ENCODE measurements around the gene NELFE.

NELFE gene

DNA sequence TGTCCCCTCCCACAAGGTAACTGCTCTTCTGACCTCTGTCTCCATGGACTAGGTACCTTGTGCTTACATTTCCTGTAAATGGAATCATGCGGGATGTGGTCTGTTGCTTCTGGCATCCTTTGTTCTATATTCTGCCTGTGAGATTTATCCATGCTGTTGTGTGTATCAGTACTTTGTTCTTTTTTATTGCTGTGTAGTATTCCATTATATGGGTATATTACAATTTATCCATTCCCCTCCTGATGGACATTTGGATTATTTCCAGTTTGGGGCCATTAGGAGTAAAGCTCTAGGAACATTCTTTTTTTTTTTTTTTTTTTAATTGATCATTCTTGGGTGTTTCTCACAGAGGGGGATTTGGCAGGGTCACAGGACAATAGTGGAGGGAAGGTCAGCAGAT lies 27.8 kb downstream of the NELFE start:
- no peak for DNase-seq (ENCODE audit: low read depth)
- in situ Hi-C loops (cut with HindIII; ENCODE audit: low sequenced_read_pairs), result no loop called here
- TF ChIP-seq, protein P1, sequence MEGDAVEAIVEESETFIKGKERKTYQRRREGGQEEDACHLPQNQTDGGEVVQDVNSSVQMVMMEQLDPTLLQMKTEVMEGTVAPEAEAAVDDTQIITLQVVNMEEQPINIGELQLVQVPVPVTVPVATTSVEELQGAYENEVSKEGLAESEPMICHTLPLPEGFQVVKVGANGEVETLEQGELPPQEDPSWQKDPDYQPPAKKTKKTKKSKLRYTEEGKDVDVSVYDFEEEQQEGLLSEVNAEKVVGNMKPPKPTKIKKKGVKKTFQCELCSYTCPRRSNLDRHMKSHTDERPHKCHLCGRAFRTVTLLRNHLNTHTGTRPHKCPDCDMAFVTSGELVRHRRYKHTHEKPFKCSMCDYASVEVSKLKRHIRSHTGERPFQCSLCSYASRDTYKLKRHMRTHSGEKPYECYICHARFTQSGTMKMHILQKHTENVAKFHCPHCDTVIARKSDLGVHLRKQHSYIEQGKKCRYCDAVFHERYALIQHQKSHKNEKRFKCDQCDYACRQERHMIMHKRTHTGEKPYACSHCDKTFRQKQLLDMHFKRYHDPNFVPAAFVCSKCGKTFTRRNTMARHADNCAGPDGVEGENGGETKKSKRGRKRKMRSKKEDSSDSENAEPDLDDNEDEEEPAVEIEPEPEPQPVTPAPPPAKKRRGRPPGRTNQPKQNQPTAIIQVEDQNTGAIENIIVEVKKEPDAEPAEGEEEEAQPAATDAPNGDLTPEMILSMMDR (IDR thresholded peaks at IDR 0.05; ENCODE audit: low read depth, low read length, missing control alignments), result no peak
- H3K4me3 ChIP-seq (ENCODE audit: low read depth, low read length), result no peak overlapping the region

DNA sequence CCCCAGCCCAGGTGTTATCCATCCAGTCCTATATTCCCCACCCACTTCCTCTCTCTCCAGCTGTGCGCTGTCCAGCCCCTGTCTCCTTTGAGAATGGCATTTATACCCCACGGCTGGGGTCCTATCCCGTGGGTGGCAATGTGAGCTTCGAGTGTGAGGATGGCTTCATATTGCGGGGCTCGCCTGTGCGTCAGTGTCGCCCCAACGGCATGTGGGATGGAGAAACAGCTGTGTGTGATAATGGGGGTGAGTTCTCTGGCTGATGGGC lies 30.2 kb downstream of the NELFE start:
- H3K4me3 ChIP-seq (ENCODE audit: low read depth, low read length), result no peak overlapping the region
- TF ChIP-seq, protein P1 (IDR thresholded peaks at IDR 0.05; ENCODE audit: low read depth, low read length, missing control alignments), result no peak
- in situ Hi-C loops (cut with HindIII; ENCODE audit: low sequenced_read_pairs), result no loop called here
- DNase-seq (ENCODE audit: low read depth), result no peak

DNA sequence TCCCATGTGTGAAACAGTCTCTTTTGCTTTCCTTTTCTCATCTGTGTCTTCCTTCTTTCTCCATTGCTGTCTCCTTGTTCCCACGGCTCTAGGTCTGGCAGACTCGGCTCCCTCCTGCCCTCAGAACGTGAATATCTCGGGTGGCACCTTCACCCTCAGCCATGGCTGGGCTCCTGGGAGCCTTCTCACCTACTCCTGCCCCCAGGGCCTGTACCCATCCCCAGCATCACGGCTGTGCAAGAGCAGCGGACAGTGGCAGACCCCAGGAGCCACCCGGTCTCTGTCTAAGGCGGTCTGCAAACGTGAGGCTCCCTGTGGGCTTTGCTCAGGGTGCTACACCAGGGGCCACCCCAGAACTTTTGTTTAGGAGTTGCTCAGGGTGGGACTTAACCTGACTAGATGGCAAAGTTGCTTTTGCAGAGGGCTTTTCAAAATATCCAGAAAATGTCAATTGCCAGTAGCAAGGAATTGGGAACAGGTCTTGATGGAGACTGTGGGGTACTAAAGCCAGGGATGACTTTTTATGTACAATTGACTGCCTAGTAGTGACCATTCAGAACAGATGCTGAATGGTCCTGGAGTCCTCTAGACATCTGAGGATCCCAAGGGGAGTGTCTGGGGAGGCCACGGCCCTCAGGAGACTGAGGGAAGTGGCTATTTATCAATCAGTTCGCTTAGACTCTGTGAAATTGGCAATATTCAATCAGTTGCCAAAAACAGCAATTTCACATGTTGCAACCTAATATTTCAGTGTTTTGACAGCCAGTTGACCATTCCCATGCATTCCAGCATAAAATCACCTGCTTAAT lies 30.7 kb downstream of the NELFE start:
- H3K4me3 ChIP-seq (ENCODE audit: low read depth, low read length), result no peak overlapping the region
- TF ChIP-seq, protein P1 (IDR thresholded peaks at IDR 0.05; ENCODE audit: low read depth, low read length, missing control alignments), result no peak
- DNase-seq (ENCODE audit: low read depth), result no peak
- in situ Hi-C loops (cut with HindIII; ENCODE audit: low sequenced_read_pairs), result no loop called here

DNA sequence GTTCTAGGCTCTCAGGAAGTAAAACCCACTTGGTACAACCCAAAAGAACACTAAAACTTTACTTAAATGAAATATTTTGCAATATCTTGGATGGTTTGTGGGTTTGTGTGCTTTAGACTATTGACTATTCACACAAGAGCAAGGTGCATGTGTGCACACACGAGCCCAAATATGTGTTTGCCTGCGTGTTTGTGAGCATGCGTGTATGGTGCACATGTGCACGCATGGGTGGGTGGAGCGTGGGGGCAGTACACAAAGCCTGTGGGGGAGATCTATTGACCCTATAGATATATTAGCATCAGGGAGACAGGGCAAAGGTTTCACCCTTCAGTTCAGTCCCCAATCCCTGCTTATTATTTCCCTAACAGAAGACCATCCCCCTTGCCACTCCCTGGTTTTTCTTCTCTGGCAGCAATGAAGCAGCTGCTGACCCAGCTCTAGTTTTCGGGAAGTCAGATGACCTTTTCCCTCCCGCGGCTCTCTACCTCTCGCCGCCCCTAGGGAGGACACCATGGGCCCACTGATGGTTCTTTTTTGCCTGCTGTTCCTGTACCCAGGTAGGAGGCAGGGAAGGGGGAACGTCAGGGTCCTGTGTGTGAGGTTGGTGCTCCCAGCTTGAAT lies 31.4 kb downstream of the NELFE start, which contains the start of gene C2:
Gene C2, plus strand, starts transcription at position 476 of the 621 bp plus-strand sequence. Its CDS starts 36 bp downstream, at position 512.
- in situ Hi-C loops (cut with HindIII; ENCODE audit: low sequenced_read_pairs), result no loop called here
- no peak for DNase-seq (ENCODE audit: low read depth)
- H3K4me3 ChIP-seq (ENCODE audit: low read depth, low read length), result no peak within 1 kb of the TSS
- TF ChIP-seq, protein P1 (IDR thresholded peaks at IDR 0.05; ENCODE audit: low read depth, low read length, missing control alignments), result no peak

DNA sequence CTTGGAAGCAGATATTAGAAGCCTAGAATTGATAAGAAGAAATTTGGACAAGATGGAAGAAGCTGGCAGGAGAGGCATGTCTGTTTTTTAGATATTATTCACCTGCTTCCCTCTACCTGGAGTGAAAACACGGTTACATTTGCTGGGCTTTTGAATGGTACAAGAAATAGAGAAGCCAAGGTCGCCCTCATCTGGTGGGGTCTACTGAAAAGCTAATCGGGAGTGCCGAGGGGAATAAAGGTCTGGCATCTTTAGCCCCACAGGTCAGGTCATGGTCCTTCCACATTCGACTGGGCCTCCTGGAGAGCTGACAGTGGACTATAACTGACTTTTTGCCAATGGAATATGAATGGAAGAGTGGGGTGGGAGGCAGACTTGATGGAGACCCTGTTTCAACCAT lies 35.8 kb downstream of the NELFE start:
- DNase-seq (ENCODE audit: low read depth), result no peak
- in situ Hi-C loops (cut with HindIII; ENCODE audit: low sequenced_read_pairs), result no loop called here
- no peak overlapping the region for H3K4me3 ChIP-seq (ENCODE audit: low read depth, low read length)
- TF ChIP-seq, protein P1 (IDR thresholded peaks at IDR 0.05; ENCODE audit: low read depth, low read length, missing control alignments), result no peak

DNA sequence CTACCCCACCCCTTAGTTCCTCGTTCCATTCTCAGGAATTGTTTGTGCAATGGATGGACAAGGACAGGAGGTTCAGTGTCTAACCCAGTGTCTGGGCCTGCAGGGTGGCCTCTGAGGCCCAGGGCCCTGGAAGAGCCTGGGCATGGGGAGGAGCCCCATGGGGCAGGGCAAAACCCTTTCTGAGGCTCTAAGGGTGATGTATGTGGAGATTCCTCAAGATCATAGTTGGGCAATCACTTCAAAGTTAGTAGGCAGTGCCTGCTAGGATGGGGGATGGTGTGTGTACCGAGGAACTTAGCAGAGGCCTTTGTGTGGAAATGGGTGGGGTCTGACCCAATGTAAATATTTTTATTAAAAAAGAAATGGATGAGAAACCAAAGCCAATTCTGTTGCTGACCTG lies 38.0 kb downstream of the NELFE start:
- TF ChIP-seq, protein P1 (IDR thresholded peaks at IDR 0.05; ENCODE audit: low read depth, low read length, missing control alignments), result no peak
- DNase-seq (ENCODE audit: low read depth), result no peak
- in situ Hi-C loops (cut with HindIII; ENCODE audit: low sequenced_read_pairs), result no loop called here
- no peak overlapping the region for H3K4me3 ChIP-seq (ENCODE audit: low read depth, low read length)

Measured in astrocyte of the cerebellum (primary cell).